IPS-20b (cell line): ENCODE results near the gene THSD7A.
"Not testable (repeated sequence)": the region's sequence is repeated elsewhere in the genome, so short reads cannot be mapped to it uniquely, and the experiment has no call there.

Experiments
- H3K27ac ChIP-seq: one replicate; pipeline ENCODE4 v1.5.1; 2013; ENCODE audit warnings: low read length
- H3K27me3 ChIP-seq: 2 replicates; pipeline ENCODE4 v1.6.1; 2013; ENCODE audit warnings: mild to moderate bottlenecking, low read length, inconsistent platforms; ENCODE audit not compliant: insufficient read depth
- H3K36me3 ChIP-seq: 2 replicates; pipeline ENCODE4 v1.6.1; 2013; ENCODE audit warnings: low read depth, mild to moderate bottlenecking, inconsistent platforms, low read length, moderate library complexity; ENCODE audit not compliant: insufficient read depth
- H3K4me1 ChIP-seq: 2 replicates; pipeline ENCODE4 v1.6.1; 2013; ENCODE audit warnings: mild to moderate bottlenecking, control low read depth, inconsistent platforms, low read length, moderate library complexity; ENCODE audit not compliant: insufficient read depth
- H3K4me3 ChIP-seq: 2 replicates; pipeline ENCODE4 v1.5.1; 2013; ENCODE audit warnings: mild to moderate bottlenecking, low read length, inconsistent platforms
- H3K9ac ChIP-seq: 2 replicates; pipeline ENCODE4 v1.6.1; 2013; ENCODE audit warnings: low read depth, mild to moderate bottlenecking, inconsistent platforms, low read length, moderate library complexity
- H3K9me3 ChIP-seq: 2 replicates; pipeline ENCODE4 v1.6.1; 2013; ENCODE audit warnings: mild to moderate bottlenecking, low read depth, low read length, inconsistent platforms; ENCODE audit not compliant: insufficient read depth

The THSD7A gene

GRCh38 chr7:11521964-11522499 is 310.0 kb downstream of the THSD7A start:
- not testable (repeated sequence) for H3K27me3 ChIP-seq, H3K9ac ChIP-seq, H3K36me3 ChIP-seq, H3K4me3 ChIP-seq, H3K27ac ChIP-seq, H3K9me3 ChIP-seq
- H3K4me1 ChIP-seq, result peaks cover 14% of the 10 kb centered on the region; the same call in 1 of the 2 replicates

DNA sequence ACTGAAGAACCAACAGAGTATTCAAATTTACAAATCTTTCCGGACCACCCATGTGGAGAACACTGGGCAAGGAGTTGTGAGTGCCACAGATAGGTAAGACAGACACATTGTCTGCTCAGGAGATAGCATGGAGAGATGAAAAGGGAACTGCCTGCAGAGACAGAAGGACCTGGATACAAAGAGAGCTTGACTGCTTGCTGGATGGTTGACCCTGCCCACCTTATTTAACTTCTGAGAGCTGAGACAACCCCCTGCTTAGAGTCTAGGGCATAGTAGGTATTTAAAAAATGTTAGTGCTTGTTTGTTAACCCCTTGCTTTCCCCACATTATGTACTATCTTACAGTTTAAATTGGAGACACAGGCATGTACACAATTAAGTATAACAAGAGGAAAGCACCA is 314.1 kb downstream of the THSD7A start:
- no peak overlapping the region for H3K27ac ChIP-seq
- peaks cover 14% of the 10 kb centered on the region; the same call in 1 of the 2 replicates for H3K4me1 ChIP-seq
- no peaks in the 10 kb centered on the region for H3K36me3 ChIP-seq
- no peaks in the 10 kb centered on the region for H3K27me3 ChIP-seq
- H3K9ac ChIP-seq, result no peak overlapping the region
- H3K9me3 ChIP-seq, result no peaks in the 10 kb centered on the region
- H3K4me3 ChIP-seq, result no peak overlapping the region

GRCh38 chr7:11516328-11516727 is 315.7 kb downstream of the THSD7A start:
- Histone ChIP-seq H3K27me3 (no peaks in the 10 kb centered on the region), H3K9me3 (no peaks in the 10 kb centered on the region), H3K9ac (no peak overlapping the region), H3K36me3 (no peaks in the 10 kb centered on the region), H3K27ac (no peak overlapping the region), H3K4me1 (peaks cover 14% of the 10 kb centered on the region; the same call in 1 of the 2 replicates), H3K4me3 (no peak overlapping the region)

DNA sequence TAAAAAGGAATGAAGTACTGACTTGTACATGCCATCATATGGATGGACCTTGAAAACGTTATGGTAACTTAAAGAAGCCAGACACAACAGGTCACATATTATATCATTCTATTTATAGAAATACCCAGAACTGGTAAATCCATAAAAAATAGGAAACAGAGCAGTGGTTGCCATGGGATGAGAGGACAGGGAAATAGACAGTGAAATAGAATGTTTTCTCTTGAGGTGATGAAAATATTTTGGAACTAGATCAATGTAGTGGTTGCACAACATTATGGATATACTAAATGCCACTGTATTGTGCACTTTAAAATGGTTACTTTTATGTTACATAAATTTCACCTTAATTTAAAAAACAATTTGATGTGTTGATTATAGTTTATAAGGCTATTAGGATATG is 318.5 kb downstream of the THSD7A start:
- H3K27ac ChIP-seq, result no peak overlapping the region
- no peak overlapping the region for H3K4me3 ChIP-seq
- H3K27me3 ChIP-seq, result no peaks in the 10 kb centered on the region
- H3K36me3 ChIP-seq, result no peaks in the 10 kb centered on the region
- H3K9ac ChIP-seq, result no peak overlapping the region
- peaks cover 12% of the 10 kb centered on the region; the same call in 1 of the 2 replicates for H3K4me1 ChIP-seq
- H3K9me3 ChIP-seq, result no peaks in the 10 kb centered on the region

- Histone ChIP-seq H3K9ac (no peak overlapping the region), H3K4me1 (peaks cover 26% of the 10 kb centered on the region; the same call in 1 of the 2 replicates), H3K36me3 (0 out of 2 replicates have a peak, but pooled peaks cover 4% of the 10 kb centered on the region), H3K27ac (no peak overlapping the region), H3K4me3 (no peak overlapping the region), H3K9me3 (peaks cover 7% of the 10 kb centered on the region), H3K27me3 (no peaks in the 10 kb centered on the region)
Observed at GRCh38 chr7:11507929-11508328, 324.1 kb downstream of the THSD7A start.

DNA sequence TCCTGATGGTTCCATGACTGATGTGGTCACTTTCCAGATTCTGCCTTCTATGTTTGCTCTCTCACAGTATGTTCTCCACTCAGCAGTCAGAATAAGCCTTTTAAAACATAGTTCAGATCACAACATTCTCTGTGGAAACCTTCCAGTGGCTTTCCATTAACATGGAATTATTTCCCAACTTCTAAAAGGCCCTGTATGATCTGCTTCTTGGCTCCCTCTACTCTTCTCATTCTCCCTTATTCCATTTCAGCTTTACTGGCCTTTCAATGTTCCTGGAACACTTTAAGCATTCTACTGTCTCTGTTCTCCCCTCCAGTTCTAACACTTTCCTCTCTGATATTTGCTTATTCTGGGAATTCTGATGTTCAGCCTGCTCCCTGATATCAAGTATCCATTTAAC is 325.6 kb downstream of the THSD7A start:
- peaks cover 26% of the 10 kb centered on the region; the same call in 1 of the 2 replicates for H3K4me1 ChIP-seq
- no peak overlapping the region for H3K9ac ChIP-seq
- no peak overlapping the region for H3K4me3 ChIP-seq
- H3K36me3 ChIP-seq, result 0 out of 2 replicates have a peak, but pooled peaks cover 4% of the 10 kb centered on the region
- H3K9me3 ChIP-seq, result peaks cover 17% of the 10 kb centered on the region
- H3K27me3 ChIP-seq, result no peaks in the 10 kb centered on the region
- no peak overlapping the region for H3K27ac ChIP-seq

- H3K4me1 ChIP-seq, result peaks cover 26% of the 10 kb centered on the region; the same call in 1 of the 2 replicates
- H3K9me3 ChIP-seq, result peaks cover 23% of the 10 kb centered on the region
- H3K4me3 ChIP-seq, result no peak overlapping the region; the same call in 1 of the 2 replicates
- 0 out of 2 replicates have a peak, but pooled peaks cover 4% of the 10 kb centered on the region for H3K36me3 ChIP-seq
- H3K27me3 ChIP-seq, result no peaks in the 10 kb centered on the region
- H3K27ac ChIP-seq, result no peak overlapping the region
- no peak overlapping the region for H3K9ac ChIP-seq
Observed at GRCh38 chr7:11505471-11505985, 326.5 kb downstream of the THSD7A start.

- Histone ChIP-seq H3K4me3 (no peak overlapping the region), H3K27me3 (no peaks in the 10 kb centered on the region)
Observed at GRCh38 chr7:11492307-11492706, 339.7 kb downstream of the THSD7A start.

GRCh38 chr7:11491811-11492210 is 340.2 kb downstream of the THSD7A start:
- peaks cover 2% of the 10 kb centered on the region; the same call in 1 of the 2 replicates for H3K36me3 ChIP-seq

More at GRCh38 chr7:11492307-11492706, 339.7 kb downstream of the THSD7A start:
- Histone ChIP-seq H3K27ac (no peak overlapping the region), H3K9me3 (no peaks in the 10 kb centered on the region; the same call in 1 of the 2 replicates), H3K36me3 (no peaks in the 10 kb centered on the region), H3K9ac (no peak overlapping the region), H3K4me1 (peaks cover 17% of the 10 kb centered on the region; the same call in 1 of the 2 replicates)

GRCh38 chr7:11489280-11489679 is 342.7 kb downstream of the THSD7A start:
- H3K9ac ChIP-seq, result no peak overlapping the region
- peak overlapping the region; percentile 9; the same call in 1 of the 2 replicates for H3K4me3 ChIP-seq
- peaks cover 2% of the 10 kb centered on the region; the same call in 1 of the 2 replicates for H3K36me3 ChIP-seq
- H3K9me3 ChIP-seq, result peaks cover 5% of the 10 kb centered on the region; the same call in 1 of the 2 replicates
- peaks cover 17% of the 10 kb centered on the region; the same call in 1 of the 2 replicates for H3K4me1 ChIP-seq
- peak overlapping the region; percentile 40 for H3K27ac ChIP-seq
- H3K27me3 ChIP-seq, result no peaks in the 10 kb centered on the region

More at GRCh38 chr7:11491811-11492210, 340.2 kb downstream of the THSD7A start:
- Histone ChIP-seq H3K4me1 (peaks cover 17% of the 10 kb centered on the region; the same call in 1 of the 2 replicates), H3K27ac (no peak overlapping the region), H3K9me3 (peaks cover 4% of the 10 kb centered on the region; the same call in 1 of the 2 replicates), H3K9ac (no peak overlapping the region), H3K4me3 (no peak overlapping the region), H3K27me3 (no peaks in the 10 kb centered on the region)

- Histone ChIP-seq H3K27me3 (no peaks in the 10 kb centered on the region), H3K9me3 (peaks cover 5% of the 10 kb centered on the region; the same call in 1 of the 2 replicates), H3K36me3 (peaks cover 2% of the 10 kb centered on the region; the same call in 1 of the 2 replicates), H3K9ac (no peak overlapping the region), H3K4me1 (peaks cover 17% of the 10 kb centered on the region; the same call in 1 of the 2 replicates), H3K27ac (no peak overlapping the region), H3K4me3 (no peak overlapping the region)
Observed at GRCh38 chr7:11486271-11486670, 345.7 kb downstream of the THSD7A start.

DNA sequence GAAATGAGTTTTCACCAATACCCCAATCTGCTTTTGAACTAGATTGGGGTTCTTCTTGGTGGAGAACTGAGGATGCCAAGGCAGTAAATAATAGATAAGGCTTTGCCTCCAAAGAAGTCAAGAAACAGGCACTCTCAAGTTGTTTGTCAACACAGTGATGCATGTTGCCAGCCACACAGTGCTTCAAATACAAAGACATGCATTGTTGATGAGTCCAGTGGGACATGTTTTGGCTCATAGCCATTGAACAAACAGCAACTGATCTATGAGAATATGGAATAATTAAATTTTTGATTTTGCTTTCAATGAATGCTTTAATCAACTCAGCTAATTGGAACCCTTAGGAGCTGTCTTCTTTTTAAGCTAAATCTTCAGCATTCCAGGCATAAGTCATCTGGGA is 346.4 kb downstream of the THSD7A start:
- Histone ChIP-seq H3K27ac (no peak overlapping the region), H3K9ac (no peak overlapping the region), H3K4me3 (no peak overlapping the region), H3K9me3 (peaks cover 5% of the 10 kb centered on the region; the same call in 1 of the 2 replicates), H3K4me1 (peaks cover 17% of the 10 kb centered on the region; the same call in 1 of the 2 replicates), H3K36me3 (peaks cover 2% of the 10 kb centered on the region; the same call in 1 of the 2 replicates), H3K27me3 (no peaks in the 10 kb centered on the region)
